ENCODE results near the gene GPR146. TPM values are rescaled to one million over a fixed set of nuclear protein-coding genes. Genes with fewer than 3 reads are reported as not detected.

The GPR146 gene
- total and polyA plus RNA-seq, 2 of the 13 experiments (the other 11 are each of a cell fraction or from before 2014, with no cell fraction given) = 2.0 to 15.9 TPM

DNA sequence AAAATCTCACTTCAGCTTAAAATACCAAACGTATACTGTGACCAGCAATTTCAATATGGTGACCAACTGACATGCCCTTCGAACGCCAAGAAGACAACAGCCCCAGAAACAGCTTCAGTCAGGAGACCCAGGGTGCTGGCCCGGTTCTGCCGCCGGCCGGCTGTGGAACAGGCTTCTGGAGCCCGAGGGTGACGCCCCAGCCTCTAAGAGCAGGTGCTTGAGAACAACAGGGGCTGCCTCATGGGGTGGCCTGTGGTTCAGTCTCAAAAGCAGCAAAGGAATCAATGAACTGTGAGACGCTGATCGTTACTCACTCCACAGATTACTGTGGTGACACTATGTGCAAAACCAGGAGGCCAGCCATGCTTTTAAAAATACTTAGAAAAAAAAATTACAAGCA lies 60.8 kb downstream of the GPR146 start:
- H3K4me2 ChIP-seq (ENCODE audit: low read depth, low read length) = no peak overlapping the region
- peaks cover 34% of the 10 kb centered on the region for H3K4me1 ChIP-seq (ENCODE audit: insufficient read depth, low read length)
- no peaks in the 10 kb centered on the region for H4K20me1 ChIP-seq (ENCODE audit: insufficient read depth, low read length)
- H3K9me3 ChIP-seq (ENCODE audit: low read length) = no peaks in the 10 kb centered on the region
- CTCF ChIA-PET (ENCODE audit: low intra/inter-chr PET ratio, low total read pairs) = no interaction called here
- H3K9ac ChIP-seq (ENCODE audit: insufficient read depth, low read depth, low read length) = no peak overlapping the region
- H3K27me3 ChIP-seq (ENCODE audit: control insufficient read depth in 1 of 2, insufficient read depth in 2 of 2, low read length in 2 of 2) = no peaks in the 10 kb centered on the region
- no peak overlapping the region for H3K27ac ChIP-seq (ENCODE audit: extremely low read length, insufficient read depth, low read length)
- POLR2A ChIA-PET = interaction anchor here (1.1 to 5.1 kb wide), 2 partner anchors 18 to 52 kb away, joined by 5 to 32 read pairs; partner anchors contain the start of gene GPER1
- no peak overlapping the region for H3K4me3 ChIP-seq (replicated peaks in 1 of 3; ENCODE audit: insufficient read depth in 1 of 3, low read depth in 2 of 3, low read length in 3 of 3)
- in situ Hi-C loops (cut with HindIII; ENCODE audit: extremely low pct_ligation_motif_present, low pct_unique_long_range_greater_than_20kb) (no loop called here), intact Hi-C loops (cut with micrococcal nuclease; ENCODE audit: unreplicated experiment) (no loop called here)
- DNase-seq (ENCODE audit: low spot score) = no peak
- peaks cover 0 to 4% of the 10 kb centered on the region in 2 experiments; a peak in 3 of 5 replicates for H3K36me3 ChIP-seq (replicated peaks in 1 of 2; ENCODE audit: control insufficient read depth in 1 of 2, insufficient read depth in 2 of 2, low read length in 2 of 2)
- no TSS peak for BruUV-seq (replicated peaks)
- H2AFZ ChIP-seq (ENCODE audit: low read length) = no peak overlapping the region
- FAIRE-seq = no peak
- H3K79me2 ChIP-seq (ENCODE audit: insufficient read depth, low read length) = peaks cover 23% of the 10 kb centered on the region
- ATAC-seq = no peak
- 97% methylated on average over 11 of the region's 11 CpGs for WGBS (ENCODE audit: low lambda C conversion rate)
- TF ChIP-seq, protein P1, sequence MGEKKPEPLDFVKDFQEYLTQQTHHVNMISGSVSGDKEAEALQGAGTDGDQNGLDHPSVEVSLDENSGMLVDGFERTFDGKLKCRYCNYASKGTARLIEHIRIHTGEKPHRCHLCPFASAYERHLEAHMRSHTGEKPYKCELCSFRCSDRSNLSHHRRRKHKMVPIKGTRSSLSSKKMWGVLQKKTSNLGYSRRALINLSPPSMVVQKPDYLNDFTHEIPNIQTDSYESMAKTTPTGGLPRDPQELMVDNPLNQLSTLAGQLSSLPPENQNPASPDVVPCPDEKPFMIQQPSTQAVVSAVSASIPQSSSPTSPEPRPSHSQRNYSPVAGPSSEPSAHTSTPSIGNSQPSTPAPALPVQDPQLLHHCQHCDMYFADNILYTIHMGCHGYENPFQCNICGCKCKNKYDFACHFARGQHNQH (CRISPR knock-in tag; IDR thresholded peaks at IDR 0.05) = no peak
- no peak for TF ChIP-seq NR2F6 (IDR thresholded peaks at IDR 0.05)
- TF ChIP-seq NR2F6 (CRISPR knock-in tag; IDR thresholded peaks at IDR 0.05) = no peak
- no peak for TF ChIP-seq U2AF2 (IDR thresholded peaks at IDR 0.05; ENCODE audit: low read depth, low read length)
- no peak for TF ChIP-seq ZNF879 (CRISPR knock-in tag; IDR thresholded peaks at IDR 0.05)
- TF ChIP-seq HDAC1 (CRISPR knock-in tag; IDR thresholded peaks at IDR 0.05) = no peak
- TF ChIP-seq, protein P2, sequence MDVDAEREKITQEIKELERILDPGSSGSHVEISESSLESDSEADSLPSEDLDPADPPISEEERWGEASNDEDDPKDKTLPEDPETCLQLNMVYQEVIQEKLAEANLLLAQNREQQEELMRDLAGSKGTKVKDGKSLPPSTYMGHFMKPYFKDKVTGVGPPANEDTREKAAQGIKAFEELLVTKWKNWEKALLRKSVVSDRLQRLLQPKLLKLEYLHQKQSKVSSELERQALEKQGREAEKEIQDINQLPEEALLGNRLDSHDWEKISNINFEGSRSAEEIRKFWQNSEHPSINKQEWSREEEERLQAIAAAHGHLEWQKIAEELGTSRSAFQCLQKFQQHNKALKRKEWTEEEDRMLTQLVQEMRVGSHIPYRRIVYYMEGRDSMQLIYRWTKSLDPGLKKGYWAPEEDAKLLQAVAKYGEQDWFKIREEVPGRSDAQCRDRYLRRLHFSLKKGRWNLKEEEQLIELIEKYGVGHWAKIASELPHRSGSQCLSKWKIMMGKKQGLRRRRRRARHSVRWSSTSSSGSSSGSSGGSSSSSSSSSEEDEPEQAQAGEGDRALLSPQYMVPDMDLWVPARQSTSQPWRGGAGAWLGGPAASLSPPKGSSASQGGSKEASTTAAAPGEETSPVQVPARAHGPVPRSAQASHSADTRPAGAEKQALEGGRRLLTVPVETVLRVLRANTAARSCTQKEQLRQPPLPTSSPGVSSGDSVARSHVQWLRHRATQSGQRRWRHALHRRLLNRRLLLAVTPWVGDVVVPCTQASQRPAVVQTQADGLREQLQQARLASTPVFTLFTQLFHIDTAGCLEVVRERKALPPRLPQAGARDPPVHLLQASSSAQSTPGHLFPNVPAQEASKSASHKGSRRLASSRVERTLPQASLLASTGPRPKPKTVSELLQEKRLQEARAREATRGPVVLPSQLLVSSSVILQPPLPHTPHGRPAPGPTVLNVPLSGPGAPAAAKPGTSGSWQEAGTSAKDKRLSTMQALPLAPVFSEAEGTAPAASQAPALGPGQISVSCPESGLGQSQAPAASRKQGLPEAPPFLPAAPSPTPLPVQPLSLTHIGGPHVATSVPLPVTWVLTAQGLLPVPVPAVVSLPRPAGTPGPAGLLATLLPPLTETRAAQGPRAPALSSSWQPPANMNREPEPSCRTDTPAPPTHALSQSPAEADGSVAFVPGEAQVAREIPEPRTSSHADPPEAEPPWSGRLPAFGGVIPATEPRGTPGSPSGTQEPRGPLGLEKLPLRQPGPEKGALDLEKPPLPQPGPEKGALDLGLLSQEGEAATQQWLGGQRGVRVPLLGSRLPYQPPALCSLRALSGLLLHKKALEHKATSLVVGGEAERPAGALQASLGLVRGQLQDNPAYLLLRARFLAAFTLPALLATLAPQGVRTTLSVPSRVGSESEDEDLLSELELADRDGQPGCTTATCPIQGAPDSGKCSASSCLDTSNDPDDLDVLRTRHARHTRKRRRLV (CRISPR knock-in tag; IDR thresholded peaks at IDR 0.05) = no peak
- TF ChIP-seq REXO4 (CRISPR knock-in tag; IDR thresholded peaks at IDR 0.05; ENCODE audit: borderline replicate concordance) = no peak
- TF ChIP-seq, protein P3, sequence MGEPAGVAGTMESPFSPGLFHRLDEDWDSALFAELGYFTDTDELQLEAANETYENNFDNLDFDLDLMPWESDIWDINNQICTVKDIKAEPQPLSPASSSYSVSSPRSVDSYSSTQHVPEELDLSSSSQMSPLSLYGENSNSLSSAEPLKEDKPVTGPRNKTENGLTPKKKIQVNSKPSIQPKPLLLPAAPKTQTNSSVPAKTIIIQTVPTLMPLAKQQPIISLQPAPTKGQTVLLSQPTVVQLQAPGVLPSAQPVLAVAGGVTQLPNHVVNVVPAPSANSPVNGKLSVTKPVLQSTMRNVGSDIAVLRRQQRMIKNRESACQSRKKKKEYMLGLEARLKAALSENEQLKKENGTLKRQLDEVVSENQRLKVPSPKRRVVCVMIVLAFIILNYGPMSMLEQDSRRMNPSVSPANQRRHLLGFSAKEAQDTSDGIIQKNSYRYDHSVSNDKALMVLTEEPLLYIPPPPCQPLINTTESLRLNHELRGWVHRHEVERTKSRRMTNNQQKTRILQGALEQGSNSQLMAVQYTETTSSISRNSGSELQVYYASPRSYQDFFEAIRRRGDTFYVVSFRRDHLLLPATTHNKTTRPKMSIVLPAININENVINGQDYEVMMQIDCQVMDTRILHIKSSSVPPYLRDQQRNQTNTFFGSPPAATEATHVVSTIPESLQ (CRISPR knock-in tag; conservative IDR thresholded peaks at IDR 0.05) = no peak
- TF ChIP-seq JARID2 (CRISPR knock-in tag; IDR thresholded peaks at IDR 0.05; ENCODE audit: insufficient replicate concordance) = no peak
- TF ChIP-seq EEA1 (CRISPR knock-in tag; IDR thresholded peaks at IDR 0.05; ENCODE audit: borderline replicate concordance) = no peak
- no peak for TF ChIP-seq ZNF790 (CRISPR knock-in tag; IDR thresholded peaks at IDR 0.05; ENCODE audit: borderline replicate concordance)
- TF ChIP-seq MTA1 (CRISPR knock-in tag; IDR thresholded peaks at IDR 0.05; ENCODE audit: borderline replicate concordance) = no peak
- TF ChIP-seq BHLHE40 (IDR thresholded peaks at IDR 0.05; ENCODE audit: low read length) = no peak
- TF ChIP-seq DBP (CRISPR knock-in tag; IDR thresholded peaks at IDR 0.05; ENCODE audit: not compliant biosample characterization) = no peak

Data from HepG2 (cell line).